ENCODE data around the gene BICRA. TPM values are rescaled to one million over a fixed set of nuclear protein-coding genes. Genes with fewer than 3 reads are reported as not detected.
"Not testable (repeated sequence)": the region's sequence is repeated elsewhere in the genome, so short reads cannot be mapped to it uniquely, and the experiment has no call there.

Gene BICRA
- total RNA-seq, 2 donors from 2014 or later = 13.3 to 26.3 TPM

- no peaks in the 10 kb centered on the region for H3K9me3 Mint-ChIP-seq
- ATAC-seq = peak; percentile 93
- H3K36me3 Mint-ChIP-seq = no peaks in the 10 kb centered on the region
- peak overlapping the region in 1 of 2 donors; percentile 68 for H3K27ac Mint-ChIP-seq
- DNase-seq (ENCODE audit: low spot score in 2 of 2) = peak; percentile 75 to 81
Measured at GRCh38 chr19:47729799-47730520, 121.0 kb downstream of the BICRA start.

- Mint-ChIP-seq H3K36me3 (no peaks in the 10 kb centered on the region), H3K9me3 (no peaks in the 10 kb centered on the region), H3K27ac (peak overlapping the region in 1 of 2 donors; percentile 68)
- DNase-seq (ENCODE audit: low spot score in 2 of 2) (no peak), ATAC-seq (no peak)
Measured at GRCh38 chr19:47730521-47730889, 121.6 kb downstream of the BICRA start.

- DNase-seq (ENCODE audit: low spot score in 2 of 2) = no peak
- ATAC-seq = no peak
- Mint-ChIP-seq H3K9me3 (no peaks in the 10 kb centered on the region), H3K36me3 (no peaks in the 10 kb centered on the region), H3K27ac (peak overlapping the region in 1 of 2 donors; percentile 68)
Measured at GRCh38 chr19:47730910-47731309, 122.0 kb downstream of the BICRA start.

GRCh38 chr19:47735131-47735530 is 126.2 kb downstream of the BICRA start:
- Mint-ChIP-seq H3K27ac (no peak overlapping the region), H3K9me3 (no peaks in the 10 kb centered on the region), H3K36me3 (no peaks in the 10 kb centered on the region)
- DNase-seq (ENCODE audit: low spot score in 2 of 2) (no peak), ATAC-seq (no peak)

GRCh38 chr19:47740866-47741519 is 132.1 kb downstream of the BICRA start:
- Mint-ChIP-seq H3K36me3 (peaks cover 6% of the 10 kb centered on the region in 2 donors), H3K27ac (peak overlapping the region in 1 of 2 donors; percentile 50), H3K9me3 (no peaks in the 10 kb centered on the region)
- ATAC-seq (no peak), DNase-seq (ENCODE audit: low spot score in 2 of 2) (no peak)

GRCh38 chr19:47741544-47742140 is 132.7 kb downstream of the BICRA start:
- DNase-seq (ENCODE audit: low spot score in 2 of 2) (no peak), ATAC-seq (no peak)
- Mint-ChIP-seq H3K9me3 (no peaks in the 10 kb centered on the region), H3K27ac (peak overlapping the region in 1 of 2 donors; percentile 50), H3K36me3 (peaks cover 6% of the 10 kb centered on the region in 2 donors)

GRCh38 chr19:47742634-47743033 is 133.7 kb downstream of the BICRA start:
- ATAC-seq (no peak), DNase-seq (ENCODE audit: low spot score in 2 of 2) (no peak)
- peak overlapping the region in 1 of 2 donors; percentile 98 for H3K27ac Mint-ChIP-seq
- no peaks in the 10 kb centered on the region for H3K9me3 Mint-ChIP-seq
- peaks cover 6 to 12% of the 10 kb centered on the region in 2 donors for H3K36me3 Mint-ChIP-seq

GRCh38 chr19:47745010-47745901 is 136.3 kb downstream of the BICRA start, which contains the start of gene NOP53:
Gene NOP53 (plus strand): TSS chr19:47745546. CDS start chr19:47745560, 14 bp downstream.
- peak within 1 kb of the TSS; percentile 95 to 98 for H3K27ac Mint-ChIP-seq
- no peaks in the 10 kb centered on the region for H3K9me3 Mint-ChIP-seq
- ATAC-seq = peak; percentile 58 to 79
- DNase-seq (ENCODE audit: low spot score in 2 of 2) = peak; percentile 96 to 97
- peaks cover 13 to 27% of the 10 kb centered on the region in 2 donors for H3K36me3 Mint-ChIP-seq

- DNase-seq (ENCODE audit: low spot score in 2 of 2); H3K9me3 Mint-ChIP-seq; ATAC-seq: not testable (repeated sequence)
- Mint-ChIP-seq H3K36me3 (peaks cover 13 to 27% of the 10 kb centered on the region in 2 donors), H3K27ac (peak overlapping the region; percentile 60 to 98)
Measured at GRCh38 chr19:47746129-47746528, 137.2 kb downstream of the BICRA start.

GRCh38 chr19:47749326-47749725 is 140.4 kb downstream of the BICRA start:
- Mint-ChIP-seq H3K9me3 (no peaks in the 10 kb centered on the region), H3K27ac (peak overlapping the region; percentile 83 to 90), H3K36me3 (peaks cover 20 to 37% of the 10 kb centered on the region in 2 donors)
- peak; percentile 17 to 40 for ATAC-seq
- no peak for DNase-seq (ENCODE audit: low spot score in 2 of 2)

GRCh38 chr19:47750752-47751151 is 141.8 kb downstream of the BICRA start:
- H3K27ac Mint-ChIP-seq = peak overlapping the region; percentile 61 to 83
- H3K36me3 Mint-ChIP-seq = peaks cover 14 to 31% of the 10 kb centered on the region in 2 donors
- DNase-seq (ENCODE audit: low spot score in 2 of 2) (no peak), ATAC-seq (no peak)
- no peaks in the 10 kb centered on the region for H3K9me3 Mint-ChIP-seq

GRCh38 chr19:47752440-47753211 is 143.7 kb downstream of the BICRA start:
- DNase-seq (ENCODE audit: low spot score in 2 of 2) (no peak), ATAC-seq (no peak)
- Mint-ChIP-seq H3K36me3 (peaks cover 14 to 33% of the 10 kb centered on the region in 2 donors), H3K27ac (peak overlapping the region; percentile 42 to 86), H3K9me3 (no peaks in the 10 kb centered on the region)

Data from activated naive CD4-positive, alpha-beta T cell treated with anti-CD3 and anti-CD28 coated beads, Interleukin-2, amount 50 U/mL, for 72 hours (primary cell).